Tibial nerve (tissue), 4 donors: ENCODE data around the gene ANKRD66. TPM values are rescaled to one million over a fixed set of nuclear protein-coding genes. Genes with fewer than 3 reads are reported as not detected.
"Not testable (repeated sequence)": the region's sequence is repeated elsewhere in the genome, so short reads cannot be mapped to it uniquely, and the experiment has no call there.

ENCODE experiments used
- DNase-seq, 2 donors: peaks; one replicate each; pipeline ENCODE4 v3.0.0-alpha.2; 2019; ENCODE audit warnings: low spot score in 2 of 2
- H3K27ac ChIP-seq, 4 donors: fragments of 200-600 bp; sonication (generic) in 3 of 4; one replicate each; pipeline ENCODE4 v1.5.1; 2017 to 2019; ENCODE audit warnings: mild to moderate bottlenecking in 1 of 4
- H3K27me3 ChIP-seq, 2 donors: fragments of 200-600 bp; sonication (generic) in 1 of 2; one replicate each; pipeline versions ENCODE4 v1.5.1 to v1.6.0; 2017 to 2019
- H3K36me3 ChIP-seq, 3 donors: fragments of 200-600 bp; sonication (generic); one replicate each; pipeline ENCODE4 v1.5.1; 2018 to 2019
- H3K4me1 ChIP-seq, 4 donors: fragments of 200-600 bp; sonication (generic) in 3 of 4; one replicate each; pipeline ENCODE4 v1.5.1; 2017 to 2019
- H3K4me3 ChIP-seq, 4 donors: fragments of 200-600 bp; sonication (generic) in 3 of 4; one replicate each; pipeline ENCODE4 v1.5.1; 2017 to 2019; ENCODE audit warnings: mild to moderate bottlenecking in 1 of 4, moderate library complexity in 1 of 4
- H3K9me3 ChIP-seq, 4 donors: fragments of 200-600 bp; sonication (generic) in 3 of 4; one replicate each; pipeline ENCODE4 v1.5.1; 2017 to 2019
- CTCF ChIP-seq, 5 experiments: fragments of 200-600 bp in 3 of 5; fragments of 450-650 bp in 2 of 5; sonication (generic) in 3 of 5; IDR thresholded peaks; one replicate each; pipeline ENCODE4 v1.5.1; 2016 to 2019; ENCODE audit warnings: antibody characterized with exemption in 5 of 5, mild to moderate bottlenecking in 3 of 5, moderate library complexity in 2 of 5
- EP300 ChIP-seq, 2 donors: sonication (generic); formaldehyde crosslinking; IDR thresholded peaks; one replicate each; pipeline ENCODE4 v1.6.1; 2017; ENCODE audit warnings: antibody characterized with exemption in 2 of 2, mild to moderate bottlenecking in 1 of 2
- POLR2A ChIP-seq, 2 donors: fragments of 450-650 bp; IDR thresholded peaks; one replicate each; pipeline ENCODE4 v1.6.1; 2017; ENCODE audit warnings: antibody characterized with exemption in 2 of 2, mild to moderate bottlenecking in 2 of 2, moderate library complexity in 2 of 2
- WGBS, 2 donors: methylation state at CpG; one replicate each; pipeline ENCODE4 v1.1.5; 2018; 5-methylcytosine and 5-hydroxymethylcytosine counted together
- total RNA-seq, 4 donors: library from RNA; depleted of rRNA; stranded (reverse); fragments of >200 nt; gene quantifications; one replicate each; pipeline ENCODE4 v1.1.0, GENCODE V29; 2016

Gene ANKRD66
- total RNA-seq, 4 donors from 2014 or later = not detected

GRCh38 chr6:46763466-46763865 is 16.7 kb downstream of the ANKRD66 start:
- 70 to 77% methylated on average over 2 of the region's 2 CpGs for WGBS, 2 donors
- Histone ChIP-seq H3K36me3 (no peaks in the 10 kb centered on the region), H3K4me1 (no peaks in the 10 kb centered on the region), H3K4me3 (no peak overlapping the region), H3K9me3 (peaks cover 0 to 6% (median 1%) of the 10 kb centered on the region in 4 donors), H3K27ac (no peak overlapping the region), H3K27me3 (no peaks in the 10 kb centered on the region)
- DNase-seq = no peak
- TF ChIP-seq POLR2A (IDR thresholded peaks at IDR 0.05) (no peak), EP300 (IDR thresholded peaks at IDR 0.05) (no peak)

- not testable (repeated sequence) for H3K27ac ChIP-seq, H3K27me3 ChIP-seq, H3K4me1 ChIP-seq, H3K9me3 ChIP-seq, H3K4me3 ChIP-seq, DNase-seq, H3K36me3 ChIP-seq
- WGBS, 2 donors = 85 to 87% methylated on average over 10 of the region's 10 CpGs
Measured at GRCh38 chr6:46764280-46764679, 17.5 kb downstream of the ANKRD66 start.

- H3K36me3 ChIP-seq = no peaks in the 10 kb centered on the region
- no peak overlapping the region for H3K4me3 ChIP-seq
- WGBS, 2 donors = 92% methylated on average over 5 of the region's 5 CpGs
- peaks cover 0 to 6% (median 1%) of the 10 kb centered on the region in 4 donors for H3K9me3 ChIP-seq
- H3K27me3 ChIP-seq = no peaks in the 10 kb centered on the region
- H3K27ac ChIP-seq = no peak overlapping the region
- no peak for DNase-seq
- no peaks in the 10 kb centered on the region for H3K4me1 ChIP-seq
- TF ChIP-seq EP300 (IDR thresholded peaks at IDR 0.05) (no peak), POLR2A (IDR thresholded peaks at IDR 0.05) (no peak)
Measured at GRCh38 chr6:46764961-46765360, 18.2 kb downstream of the ANKRD66 start.

- no peak for DNase-seq
- Histone ChIP-seq H3K36me3 (no peaks in the 10 kb centered on the region), H3K4me1 (no peaks in the 10 kb centered on the region), H3K9me3 (peaks cover 0 to 6% (median 1%) of the 10 kb centered on the region in 4 donors), H3K4me3 (no peak overlapping the region), H3K27ac (peak overlapping the region in 1 of 4 donors; percentile 59), H3K27me3 (no peaks in the 10 kb centered on the region)
- WGBS, 2 donors = 94 to 97% methylated on average over 1 of the region's 1 CpG
- TF ChIP-seq CTCF (IDR thresholded peaks at IDR 0.05) (no peak), EP300 (IDR thresholded peaks at IDR 0.05) (no peak), POLR2A (IDR thresholded peaks at IDR 0.05) (no peak)
Measured at GRCh38 chr6:46772016-46772415, 25.3 kb downstream of the ANKRD66 start.

- no peaks in the 10 kb centered on the region for H3K36me3 ChIP-seq
- H3K27ac ChIP-seq = peak overlapping the region in 1 of 4 donors; percentile 59
- peaks cover 0 to under 1% (median 0%) of the 10 kb centered on the region in 4 donors for H3K9me3 ChIP-seq
- 69 to 74% methylated on average over 2 of the region's 2 CpGs for WGBS, 2 donors
- no peak for TF ChIP-seq POLR2A (IDR thresholded peaks at IDR 0.05)
- peak; percentile 65 to 84 for TF ChIP-seq EP300 (IDR thresholded peaks at IDR 0.05)
- no peaks in the 10 kb centered on the region for H3K27me3 ChIP-seq
- peak in 1 of 2 donors; percentile 48 for DNase-seq
- H3K4me3 ChIP-seq = no peak overlapping the region
- H3K4me1 ChIP-seq = no peaks in the 10 kb centered on the region
Measured at GRCh38 chr6:46772762-46773161, 26.0 kb downstream of the ANKRD66 start.

GRCh38 chr6:46773201-46773855 is 26.6 kb downstream of the ANKRD66 start:
- TF ChIP-seq POLR2A (IDR thresholded peaks at IDR 0.05) = no peak
- TF ChIP-seq CTCF (IDR thresholded peaks at IDR 0.05) = no peak
- TF ChIP-seq EP300 (IDR thresholded peaks at IDR 0.05) = no peak
- WGBS, 2 donors = 59 to 63% methylated on average over 1 of the region's 1 CpG
- no peaks in the 10 kb centered on the region for H3K9me3 ChIP-seq

GRCh38 chr6:46774736-46775135 is 28.0 kb downstream of the ANKRD66 start:
- H3K27ac ChIP-seq, H3K9me3 ChIP-seq, H3K36me3 ChIP-seq, H3K4me3 ChIP-seq, H3K27me3 ChIP-seq, DNase-seq, H3K4me1 ChIP-seq: not testable (repeated sequence)
- 80 to 95% methylated on average over 1 to 13 of the region's 24 CpGs for WGBS, 2 donors

More at GRCh38 chr6:46773201-46773855, 26.6 kb downstream of the ANKRD66 start:
- DNase-seq = no peak
- H3K4me1 ChIP-seq = no peaks in the 10 kb centered on the region
- H3K27ac ChIP-seq = peak overlapping the region in 2 of 4 donors; percentile 26 to 64
- H3K36me3 ChIP-seq = no peaks in the 10 kb centered on the region
- H3K4me3 ChIP-seq = no peak overlapping the region
- H3K27me3 ChIP-seq = no peaks in the 10 kb centered on the region
